HG02943 (cell line): ENCODE data around the gene PAXIP1.

Experiments
- ATAC-seq: cut with Tn5 transposase; IDR thresholded peaks from one replicate; pipeline ENCODE4 v1.9.1; 2021; ENCODE audit warnings: mild to moderate bottlenecking, low read depth, moderate library complexity; ENCODE audit not compliant: unreplicated experiment

The PAXIP1 gene

GRCh38 chr7:154997840-154998370 lies 5.0 kb downstream of the PAXIP1 start:
- ATAC-seq: no peak

DNA sequence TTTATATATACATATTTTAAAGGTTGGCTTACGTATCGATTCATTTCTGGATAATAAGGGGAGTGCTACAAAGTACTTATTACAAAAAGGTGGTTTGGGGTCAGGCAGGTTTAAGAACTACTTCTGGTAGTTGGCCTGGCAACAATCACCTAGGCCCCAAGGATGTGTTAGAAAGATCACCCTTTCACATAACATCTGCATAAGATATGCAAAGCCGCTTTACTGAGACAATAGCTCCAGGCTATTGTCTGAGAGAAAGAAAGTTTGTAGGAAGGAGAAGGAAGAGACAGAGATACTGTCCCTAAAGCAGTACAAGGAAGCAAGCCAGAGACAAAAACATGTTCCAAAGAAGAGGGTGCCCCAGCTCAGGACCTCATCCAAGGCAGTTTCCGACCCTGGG lies 6.2 kb downstream of the PAXIP1 start:
- ATAC-seq: no peak

DNA sequence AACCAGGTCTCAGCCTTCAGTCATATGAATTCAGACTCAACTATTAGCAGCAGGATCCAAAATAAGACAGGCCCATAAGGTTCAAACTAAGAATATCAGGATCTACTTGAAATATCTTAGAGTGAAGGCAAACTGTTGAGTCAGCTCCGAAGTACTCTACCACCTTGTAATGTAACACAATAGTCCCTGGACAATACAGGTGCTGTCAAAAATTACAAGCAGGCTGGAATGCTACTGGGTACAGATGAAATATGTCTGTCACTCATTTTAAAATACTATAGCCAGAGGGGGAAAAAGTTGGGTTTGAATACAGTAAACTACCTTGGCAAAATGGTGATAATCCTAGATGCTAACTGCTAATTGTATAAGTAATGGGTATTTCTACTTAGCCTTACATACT lies 6.8 kb downstream of the PAXIP1 start:
- no peak for ATAC-seq

- no peak for ATAC-seq
These were observed 7.9 kb downstream of the PAXIP1 start for GRCh38 chr7:154994996-154995395.

DNA sequence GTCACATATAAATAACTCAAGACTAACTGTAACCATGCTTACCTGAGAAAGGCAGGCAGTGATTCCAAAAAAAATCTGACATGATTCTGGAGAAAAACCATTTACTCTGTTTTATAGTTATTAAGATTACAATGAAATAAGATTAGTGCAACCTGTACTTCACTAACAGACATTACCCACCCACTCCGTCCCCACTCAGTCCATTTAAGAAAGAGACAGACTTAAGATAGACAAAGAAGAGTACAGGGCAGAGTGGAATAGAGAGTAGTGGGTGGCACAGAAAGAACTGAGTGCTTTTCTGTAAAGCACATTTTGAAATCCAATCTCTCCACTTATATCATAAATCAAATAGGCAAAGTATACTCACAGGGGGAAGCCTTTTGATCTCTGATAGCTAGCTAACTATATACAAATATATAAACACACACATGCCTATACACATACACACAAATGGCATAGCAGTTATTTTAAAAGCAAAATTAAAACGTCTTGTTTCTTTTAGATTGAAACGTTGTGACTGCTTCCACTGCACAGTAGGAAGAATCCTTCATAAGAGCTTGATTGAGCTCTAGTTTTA lies 11.9 kb downstream of the PAXIP1 start:
- ATAC-seq: no peak

DNA sequence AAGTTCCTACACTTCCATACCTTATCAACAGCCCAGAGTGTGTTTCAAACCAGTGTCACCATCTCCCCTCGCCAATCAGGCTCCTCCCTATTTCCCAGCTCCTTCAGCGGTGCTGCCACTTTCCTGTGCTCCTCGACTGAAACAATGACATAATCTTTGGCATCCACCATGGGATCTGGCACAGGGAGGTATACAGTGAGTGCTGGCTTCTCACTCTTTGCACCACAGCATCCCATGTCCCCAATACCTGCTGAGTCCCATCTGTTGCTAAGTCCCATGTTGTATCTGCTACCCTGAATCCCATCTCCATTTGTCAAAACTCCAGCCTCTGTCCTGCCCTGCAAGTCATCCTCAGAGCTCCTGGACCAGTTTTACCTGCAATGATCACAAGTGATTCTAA lies 15.4 kb downstream of the PAXIP1 start:
- no peak for ATAC-seq

DNA sequence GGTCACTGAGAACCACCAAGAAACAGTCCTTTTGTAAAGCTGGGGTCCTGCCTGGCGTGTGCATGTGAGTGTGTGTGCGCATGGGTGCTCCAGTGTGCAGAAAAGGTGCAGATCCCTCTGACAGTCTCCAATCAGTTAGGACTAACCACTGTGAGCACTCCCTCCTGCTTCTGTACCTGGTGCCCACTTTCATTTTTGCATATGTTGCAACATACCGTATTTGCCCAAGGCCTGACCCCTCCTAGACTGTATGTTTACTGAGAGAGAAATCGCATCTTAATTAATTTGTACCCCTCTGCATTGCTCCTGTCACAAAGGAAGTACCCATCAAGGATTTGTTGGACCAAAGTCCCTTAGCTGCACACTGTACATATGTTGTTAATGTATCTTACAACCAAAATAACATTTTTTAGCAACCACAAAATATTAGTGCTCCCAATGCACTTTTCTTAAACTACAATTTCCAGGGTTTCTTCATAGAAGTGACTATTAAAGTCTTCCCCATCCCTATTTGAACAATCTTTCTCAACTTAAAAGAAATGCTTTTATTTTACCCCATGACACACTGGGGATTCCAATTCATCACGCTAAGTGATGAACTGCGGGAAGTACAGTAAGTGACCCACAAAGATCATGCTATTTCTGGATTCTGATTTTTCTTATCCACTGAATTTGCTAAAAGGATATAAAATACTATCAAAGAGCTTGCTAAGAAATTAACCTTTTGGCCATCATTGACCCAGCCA lies 16.6 kb downstream of the PAXIP1 start:
- ATAC-seq: no peak

- no peak for ATAC-seq
These were observed 17.7 kb downstream of the PAXIP1 start for GRCh38 chr7:154985230-154985629.

- no peak for ATAC-seq
These were observed 18.2 kb downstream of the PAXIP1 start for GRCh38 chr7:154984601-154985188.

GRCh38 chr7:154978017-154978416 lies 24.9 kb downstream of the PAXIP1 start:
- ATAC-seq: no peak

DNA sequence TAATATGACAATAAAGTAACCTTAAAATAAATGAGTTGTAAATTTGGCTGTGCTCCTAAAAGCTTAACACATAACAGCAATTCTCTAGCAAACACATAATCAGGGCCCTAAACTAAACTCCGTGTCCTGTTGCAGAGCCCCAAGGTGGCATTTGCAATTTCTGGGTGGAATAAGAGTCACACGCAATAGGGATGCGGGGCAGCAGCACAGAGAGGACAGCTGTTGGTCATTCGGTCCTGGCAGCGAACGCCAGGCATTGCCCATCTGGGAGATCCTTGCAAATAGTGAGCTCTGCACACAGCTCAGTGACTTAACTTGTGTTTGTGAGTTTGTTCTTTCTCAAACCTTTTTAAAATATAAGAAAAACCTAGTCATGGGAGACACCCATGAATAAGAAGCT lies 25.7 kb downstream of the PAXIP1 start:
- ATAC-seq: no peak

DNA sequence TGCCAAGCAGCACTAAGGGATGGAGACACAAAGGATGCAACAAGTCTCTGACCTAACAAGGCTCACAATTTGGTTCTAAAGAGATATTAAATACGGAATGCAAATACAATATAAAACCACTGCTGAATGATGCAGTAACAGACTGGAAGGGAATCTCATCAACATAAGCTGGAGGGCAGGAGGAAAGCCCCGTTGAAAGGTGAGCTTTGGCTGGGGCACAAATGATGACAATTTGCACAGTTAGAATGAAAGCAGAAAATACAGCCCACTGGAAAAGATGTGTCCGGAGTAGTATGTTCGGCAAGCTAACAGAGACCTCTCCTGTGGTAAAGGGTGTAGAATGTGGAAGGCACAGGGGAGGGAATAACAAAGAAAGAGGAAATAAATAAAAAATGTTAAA lies 26.1 kb downstream of the PAXIP1 start:
- ATAC-seq: no peak

DNA sequence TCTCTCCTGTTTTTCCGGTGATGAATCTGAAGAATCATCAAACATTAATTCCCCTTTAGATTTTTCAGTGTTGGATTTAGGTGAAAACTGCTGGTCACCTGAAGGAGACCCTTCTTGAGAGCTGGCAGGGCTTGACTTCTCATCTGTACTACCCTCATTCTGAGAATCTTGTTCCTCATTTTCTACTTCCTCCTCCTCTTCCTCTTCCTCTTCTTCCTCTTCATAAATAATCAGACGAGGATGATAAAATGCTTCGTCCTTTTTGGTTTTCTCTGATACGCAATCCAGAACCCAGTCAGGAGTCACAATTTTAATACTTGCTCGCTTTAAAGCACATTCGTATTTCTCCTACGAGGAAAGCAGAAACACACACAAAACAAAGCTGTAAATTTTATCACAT lies 26.9 kb downstream of the PAXIP1 start:
- ATAC-seq: no peak

- ATAC-seq: no peak
These were observed 29.5 kb downstream of the PAXIP1 start for GRCh38 chr7:154973381-154973780.

- ATAC-seq: no peak
These were observed 34.5 kb downstream of the PAXIP1 start for GRCh38 chr7:154968336-154969001.

- no peak for ATAC-seq
These were observed 35.4 kb downstream of the PAXIP1 start for GRCh38 chr7:154967401-154967955.

DNA sequence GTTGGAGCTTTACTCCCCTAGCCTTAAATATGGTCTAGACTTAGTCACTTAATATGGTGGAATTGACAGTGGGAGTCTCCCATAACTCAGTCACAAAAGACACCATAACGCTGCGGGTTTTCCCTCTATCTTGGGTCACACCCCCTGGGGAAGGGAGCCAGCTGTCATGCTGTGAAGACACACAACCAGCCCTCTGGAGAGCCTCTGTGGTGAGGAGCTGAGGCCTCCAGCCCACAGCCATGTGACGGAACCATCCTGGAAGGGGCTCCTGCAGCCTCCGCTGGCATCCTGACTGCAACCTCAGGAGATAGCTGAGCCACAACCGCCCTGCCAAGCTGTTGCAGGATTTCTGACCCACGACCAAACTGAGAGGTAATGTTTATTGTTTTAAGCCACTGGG lies 37.9 kb downstream of the PAXIP1 start:
- ATAC-seq: no peak

GRCh38 chr7:154960063-154960790 lies 42.7 kb downstream of the PAXIP1 start:
- no peak for ATAC-seq

DNA sequence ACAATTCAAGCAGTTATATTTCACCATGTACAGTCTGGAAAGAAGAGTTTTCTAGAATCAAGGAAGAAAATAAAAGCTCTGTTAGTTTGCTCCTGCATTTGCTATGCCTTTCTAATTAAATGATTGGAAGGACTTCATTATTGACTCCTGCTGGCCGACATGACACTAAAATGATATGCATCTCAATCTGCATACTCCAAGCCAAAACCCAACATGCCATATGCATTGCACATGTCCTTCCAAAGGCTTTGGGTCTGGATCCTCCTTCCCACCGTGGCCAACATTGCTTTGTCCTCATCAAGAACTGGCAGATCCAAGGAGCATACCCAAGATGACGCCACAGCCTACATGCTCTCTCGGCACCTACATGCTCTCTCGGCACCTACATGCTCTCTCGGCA lies 46.5 kb downstream of the PAXIP1 start:
- ATAC-seq: no peak

GRCh38 chr7:154953006-154953684 lies 49.8 kb downstream of the PAXIP1 start:
- no peak for ATAC-seq
